NCI-H2081 (cell line): ENCODE data around the gene DTNA.
"Not testable (repeated sequence)": the region's sequence is repeated elsewhere in the genome, so short reads cannot be mapped to it uniquely, and the experiment has no call there.

Experiments used
- DNase-seq, 2 experiments: peaks; one replicate each; lab custom pipeline; 2025; lab: John Stamatoyannopoulos, UW

Gene DTNA

GRCh38 chr18:34901299-34901698 lies 191.2 kb downstream of the DTNA start:
- DNase-seq = no peak

GRCh38 chr18:34904994-34905393 lies 194.9 kb downstream of the DTNA start:
- DNase-seq = no peak

GRCh38 chr18:34906985-34907384 lies 196.9 kb downstream of the DTNA start:
- DNase-seq = not testable (repeated sequence)

- DNase-seq = no peak
These were observed 199.7 kb downstream of the DTNA start for GRCh38 chr18:34909637-34910364.

GRCh38 chr18:34911081-34911480 lies 201.0 kb downstream of the DTNA start:
- DNase-seq = no peak

- no peak for DNase-seq
These were observed 201.7 kb downstream of the DTNA start for GRCh38 chr18:34911661-34912384.

- no peak for DNase-seq
These were observed 204.0 kb downstream of the DTNA start for GRCh38 chr18:34913837-34914661.

- no peak for DNase-seq
These were observed 204.9 kb downstream of the DTNA start for GRCh38 chr18:34915046-34915445.

GRCh38 chr18:34916539-34916938 lies 206.4 kb downstream of the DTNA start:
- DNase-seq = not testable (repeated sequence)

- no peak for DNase-seq
These were observed 208.8 kb downstream of the DTNA start for GRCh38 chr18:34918856-34919255.

GRCh38 chr18:34921226-34921625 lies 211.1 kb downstream of the DTNA start:
- no peak for DNase-seq

GRCh38 chr18:34921811-34922385 lies 211.8 kb downstream of the DTNA start:
- no peak for DNase-seq

GRCh38 chr18:34922594-34922993 lies 212.5 kb downstream of the DTNA start:
- not testable (repeated sequence) for DNase-seq

- no peak for DNase-seq
These were observed 213.8 kb downstream of the DTNA start for GRCh38 chr18:34923911-34924310.

GRCh38 chr18:34926683-34927082 lies 216.6 kb downstream of the DTNA start:
- no peak for DNase-seq

- no peak for DNase-seq
These were observed 218.1 kb downstream of the DTNA start for GRCh38 chr18:34928088-34928753.

GRCh38 chr18:34928754-34929335 lies 218.7 kb downstream of the DTNA start:
- DNase-seq = no peak

GRCh38 chr18:34929336-34929780 lies 219.3 kb downstream of the DTNA start:
- DNase-seq = peak in 1 of 2 experiments; percentile 4

GRCh38 chr18:34932363-34932762 lies 222.3 kb downstream of the DTNA start:
- no peak for DNase-seq

GRCh38 chr18:34932792-34933466 lies 222.8 kb downstream of the DTNA start:
- no peak for DNase-seq
